Measurements from ENCODE around the gene RCBTB1.

RCBTB1 gene

GRCh38 chr13:49528161-49528560 lies 57.2 kb downstream of the RCBTB1 start:
- Histone ChIP-seq H3K36me3 (ENCODE audit: insufficient read depth, low read depth, low read length) (peaks cover 25% of the 10 kb centered on the region), H3K27ac (ENCODE audit: low read length) (no peak overlapping the region), H3K9ac (ENCODE audit: low read depth, low read length) (no peak overlapping the region), H3K4me3 (ENCODE audit: low read length) (no peak overlapping the region), H3K4me1 (ENCODE audit: insufficient read depth, low read length) (no peaks in the 10 kb centered on the region), H3K27me3 (ENCODE audit: insufficient read depth, low read length) (no peaks in the 10 kb centered on the region), H3K9me3 (ENCODE audit: insufficient read depth, low read depth, low read length) (no peaks in the 10 kb centered on the region)

- Histone ChIP-seq H3K4me3 (ENCODE audit: low read length) (no peak overlapping the region), H3K36me3 (ENCODE audit: insufficient read depth, low read depth, low read length) (peaks cover 14% of the 10 kb centered on the region), H3K9ac (ENCODE audit: low read depth, low read length) (no peak overlapping the region), H3K27ac (ENCODE audit: low read length) (no peak overlapping the region), H3K4me1 (ENCODE audit: insufficient read depth, low read length) (no peaks in the 10 kb centered on the region), H3K9me3 (ENCODE audit: insufficient read depth, low read depth, low read length) (no peaks in the 10 kb centered on the region), H3K27me3 (ENCODE audit: insufficient read depth, low read length) (no peaks in the 10 kb centered on the region)
Measured at GRCh38 chr13:49527123-49527522, 58.2 kb downstream of the RCBTB1 start.

GRCh38 chr13:49524740-49525501 lies 60.4 kb downstream of the RCBTB1 start:
- Histone ChIP-seq H3K9ac (ENCODE audit: low read depth, low read length) (no peak overlapping the region), H3K9me3 (ENCODE audit: insufficient read depth, low read depth, low read length) (no peaks in the 10 kb centered on the region), H3K4me3 (ENCODE audit: low read length) (no peak overlapping the region), H3K27me3 (ENCODE audit: insufficient read depth, low read length) (no peaks in the 10 kb centered on the region), H3K4me1 (ENCODE audit: insufficient read depth, low read length) (no peaks in the 10 kb centered on the region), H3K36me3 (ENCODE audit: insufficient read depth, low read depth, low read length) (peaks cover 8% of the 10 kb centered on the region), H3K27ac (ENCODE audit: low read length) (no peak overlapping the region)

GRCh38 chr13:49521224-49521623 lies 64.1 kb downstream of the RCBTB1 start:
- no peaks in the 10 kb centered on the region for H3K27me3 ChIP-seq (ENCODE audit: insufficient read depth, low read length)
- H3K27ac ChIP-seq (ENCODE audit: low read length), result no peak overlapping the region
- H3K9me3 ChIP-seq (ENCODE audit: insufficient read depth, low read depth, low read length), result no peaks in the 10 kb centered on the region
- no peak overlapping the region for H3K9ac ChIP-seq (ENCODE audit: low read depth, low read length)
- no peak overlapping the region for H3K4me3 ChIP-seq (ENCODE audit: low read length)
- 0 out of 2 replicates have a peak, but pooled peaks cover 3% of the 10 kb centered on the region for H3K4me1 ChIP-seq (ENCODE audit: insufficient read depth, low read length)
- no peaks in the 10 kb centered on the region for H3K36me3 ChIP-seq (ENCODE audit: insufficient read depth, low read depth, low read length)

GRCh38 chr13:49517461-49517860 lies 67.9 kb downstream of the RCBTB1 start:
- H3K9me3 ChIP-seq (ENCODE audit: insufficient read depth, low read depth, low read length), result no peaks in the 10 kb centered on the region
- H3K27ac ChIP-seq (ENCODE audit: low read length), result no peak overlapping the region
- no peak overlapping the region for H3K9ac ChIP-seq (ENCODE audit: low read depth, low read length)
- H3K4me1 ChIP-seq (ENCODE audit: insufficient read depth, low read length), result 0 out of 2 replicates have a peak, but pooled peaks cover 3% of the 10 kb centered on the region
- H3K4me3 ChIP-seq (ENCODE audit: low read length), result no peak overlapping the region
- no peaks in the 10 kb centered on the region for H3K27me3 ChIP-seq (ENCODE audit: insufficient read depth, low read length)
- H3K36me3 ChIP-seq (ENCODE audit: insufficient read depth, low read depth, low read length), result no peaks in the 10 kb centered on the region

GRCh38 chr13:49516467-49516866 lies 68.9 kb downstream of the RCBTB1 start:
- Histone ChIP-seq H3K4me3 (ENCODE audit: low read length) (no peak overlapping the region), H3K27ac (ENCODE audit: low read length) (no peak overlapping the region), H3K36me3 (ENCODE audit: insufficient read depth, low read depth, low read length) (no peaks in the 10 kb centered on the region), H3K4me1 (ENCODE audit: insufficient read depth, low read length) (0 out of 2 replicates have a peak, but pooled peaks cover 3% of the 10 kb centered on the region), H3K27me3 (ENCODE audit: insufficient read depth, low read length) (no peaks in the 10 kb centered on the region), H3K9ac (ENCODE audit: low read depth, low read length) (no peak overlapping the region), H3K9me3 (ENCODE audit: insufficient read depth, low read depth, low read length) (no peaks in the 10 kb centered on the region)

- Histone ChIP-seq H3K4me1 (ENCODE audit: insufficient read depth, low read length) (no peaks in the 10 kb centered on the region), H3K9ac (ENCODE audit: low read depth, low read length) (no peak overlapping the region), H3K27me3 (ENCODE audit: insufficient read depth, low read length) (no peaks in the 10 kb centered on the region), H3K27ac (ENCODE audit: low read length) (no peak overlapping the region), H3K4me3 (ENCODE audit: low read length) (no peak overlapping the region), H3K36me3 (ENCODE audit: insufficient read depth, low read depth, low read length) (no peaks in the 10 kb centered on the region), H3K9me3 (ENCODE audit: insufficient read depth, low read depth, low read length) (no peaks in the 10 kb centered on the region)
Measured at GRCh38 chr13:49512578-49512977, 72.8 kb downstream of the RCBTB1 start.

- no peak overlapping the region for H3K9ac ChIP-seq (ENCODE audit: low read depth, low read length)
- no peak overlapping the region for H3K27ac ChIP-seq (ENCODE audit: low read length)
- no peak overlapping the region for H3K4me3 ChIP-seq (ENCODE audit: low read length)
- H3K36me3 ChIP-seq (ENCODE audit: insufficient read depth, low read depth, low read length), result no peaks in the 10 kb centered on the region
- no peaks in the 10 kb centered on the region for H3K27me3 ChIP-seq (ENCODE audit: insufficient read depth, low read length)
- H3K4me1 ChIP-seq (ENCODE audit: insufficient read depth, low read length), result no peaks in the 10 kb centered on the region
- H3K9me3 ChIP-seq (ENCODE audit: insufficient read depth, low read depth, low read length), result no peaks in the 10 kb centered on the region
Measured at GRCh38 chr13:49503951-49504350, 81.4 kb downstream of the RCBTB1 start.

GRCh38 chr13:49502954-49503353 lies 82.4 kb downstream of the RCBTB1 start:
- H3K9ac ChIP-seq (ENCODE audit: low read depth, low read length), result no peak overlapping the region
- no peaks in the 10 kb centered on the region for H3K27me3 ChIP-seq (ENCODE audit: insufficient read depth, low read length)
- no peaks in the 10 kb centered on the region for H3K4me1 ChIP-seq (ENCODE audit: insufficient read depth, low read length)
- H3K4me3 ChIP-seq (ENCODE audit: low read length), result no peak overlapping the region
- H3K27ac ChIP-seq (ENCODE audit: low read length), result no peak overlapping the region
- no peaks in the 10 kb centered on the region for H3K36me3 ChIP-seq (ENCODE audit: insufficient read depth, low read depth, low read length)
- no peaks in the 10 kb centered on the region for H3K9me3 ChIP-seq (ENCODE audit: insufficient read depth, low read depth, low read length)

GRCh38 chr13:49499889-49500660 lies 85.3 kb downstream of the RCBTB1 start:
- Histone ChIP-seq H3K9ac (ENCODE audit: low read depth, low read length) (no peak overlapping the region), H3K9me3 (ENCODE audit: insufficient read depth, low read depth, low read length) (no peaks in the 10 kb centered on the region), H3K36me3 (ENCODE audit: insufficient read depth, low read depth, low read length) (no peaks in the 10 kb centered on the region), H3K4me1 (ENCODE audit: insufficient read depth, low read length) (no peaks in the 10 kb centered on the region), H3K4me3 (ENCODE audit: low read length) (no peak overlapping the region), H3K27ac (ENCODE audit: low read length) (no peak overlapping the region), H3K27me3 (ENCODE audit: insufficient read depth, low read length) (no peaks in the 10 kb centered on the region)

GRCh38 chr13:49498206-49498605 lies 87.2 kb downstream of the RCBTB1 start:
- H3K27me3 ChIP-seq (ENCODE audit: insufficient read depth, low read length), result no peaks in the 10 kb centered on the region
- H3K36me3 ChIP-seq (ENCODE audit: insufficient read depth, low read depth, low read length), result no peaks in the 10 kb centered on the region
- no peak overlapping the region for H3K27ac ChIP-seq (ENCODE audit: low read length)
- H3K4me1 ChIP-seq (ENCODE audit: insufficient read depth, low read length), result no peaks in the 10 kb centered on the region
- no peaks in the 10 kb centered on the region for H3K9me3 ChIP-seq (ENCODE audit: insufficient read depth, low read depth, low read length)
- H3K4me3 ChIP-seq (ENCODE audit: low read length), result no peak overlapping the region
- no peak overlapping the region for H3K9ac ChIP-seq (ENCODE audit: low read depth, low read length)

GRCh38 chr13:49497272-49497671 lies 88.1 kb downstream of the RCBTB1 start:
- Histone ChIP-seq H3K4me3 (ENCODE audit: low read length) (no peak overlapping the region), H3K4me1 (ENCODE audit: insufficient read depth, low read length) (no peaks in the 10 kb centered on the region), H3K9me3 (ENCODE audit: insufficient read depth, low read depth, low read length) (no peaks in the 10 kb centered on the region), H3K36me3 (ENCODE audit: insufficient read depth, low read depth, low read length) (no peaks in the 10 kb centered on the region), H3K27ac (ENCODE audit: low read length) (no peak overlapping the region), H3K27me3 (ENCODE audit: insufficient read depth, low read length) (no peaks in the 10 kb centered on the region), H3K9ac (ENCODE audit: low read depth, low read length) (no peak overlapping the region)
